ENCODE measurements around the gene ZCCHC14. TPM values are rescaled to one million over a fixed set of nuclear protein-coding genes. Genes with fewer than 3 reads are reported as not detected.

Gene ZCCHC14
- total and polyA plus RNA-seq, 10 of the 15 experiments (the other 5 are each of a cell fraction or from before 2014, with no cell fraction given) = 0.02 to 0.26 (median 0.05) TPM; not detected in 3

DNA sequence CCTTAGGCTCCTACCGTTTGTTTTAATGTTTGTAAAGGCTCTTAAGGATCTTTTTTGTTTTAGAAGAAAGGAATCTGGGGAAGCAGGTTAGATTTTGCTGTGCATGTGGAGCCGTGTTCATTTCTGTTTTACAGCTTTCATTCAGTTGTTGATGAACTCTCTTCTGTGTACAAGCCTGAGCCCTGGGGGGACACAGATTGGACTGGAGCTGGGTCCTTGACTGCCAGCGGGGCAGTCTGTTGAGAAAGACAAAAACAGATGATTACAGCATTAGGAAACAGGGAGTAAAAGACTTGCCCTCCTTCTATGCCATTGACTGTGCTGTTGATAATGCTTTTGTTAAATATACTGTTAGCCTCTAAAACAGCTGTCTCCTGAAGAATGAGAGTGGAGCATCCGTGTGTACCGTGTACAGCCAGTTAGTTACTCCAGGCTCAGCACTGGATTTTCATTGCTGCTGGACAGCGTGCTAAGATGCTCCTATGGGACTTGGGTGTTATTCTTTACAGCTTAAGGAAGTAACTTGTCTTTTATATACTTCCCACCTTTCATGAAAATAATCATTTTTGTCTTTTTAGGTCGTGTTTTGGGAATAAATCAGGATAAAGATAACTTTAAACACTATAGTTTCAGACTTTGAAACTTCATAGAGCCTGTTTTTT lies 97.5 kb downstream of the ZCCHC14 start:
- H3K27me3 ChIP-seq (replicated peaks in 1 of 2; ENCODE audit: control insufficient read depth in 2 of 2, insufficient read depth in 2 of 2, low read length in 1 of 2) = no peaks in the 10 kb centered on the region
- POLR2A ChIA-PET = interaction anchor here (0.7 to 5.5 kb wide), 3 partner anchors 13 to 77 kb away, joined by 3 to 36 read pairs (median 6); partner anchors contain the start of gene FBXO31
- no peak overlapping the region for H2AFZ ChIP-seq (ENCODE audit: control insufficient read depth, low read depth, low read length)
- no peak for FAIRE-seq
- no peak overlapping the region for H3K9ac ChIP-seq (ENCODE audit: control insufficient read depth, insufficient read depth, low read length)
- H3K4me3 ChIP-seq = no peak overlapping the region
- peaks cover 8% of the 10 kb centered on the region for H3K4me1 ChIP-seq (ENCODE audit: control insufficient read depth, insufficient read depth, low read length)
- no TSS peak for BruUV-seq (replicated peaks)
- no peak for DNase-seq (ENCODE audit: low read depth, low spot score)
- intact Hi-C loops (cut with micrococcal nuclease; ENCODE audit: unreplicated experiment) (no loop called here), in situ Hi-C loops (cut with MboI) (loop anchor here (10.0 kb wide), 1 partner anchor 841 kb away; the partner anchor contains the start of gene MTHFSD)
- RAD21 ChIA-PET (ENCODE audit: unreplicated experiment) = interaction anchor here (1.2 to 1.3 kb wide), 2 partner anchors 70 to 78 kb away, joined by 3 to 4 read pairs; partner anchors contain the start of gene C16orf95
- H3K4me2 ChIP-seq (ENCODE audit: control insufficient read depth, insufficient read depth) = no peak overlapping the region; the same call in 1 of the 2 replicates
- peaks cover 3% of the 10 kb centered on the region for H3K79me2 ChIP-seq (ENCODE audit: control insufficient read depth, insufficient read depth, low read length)
- H4K20me1 ChIP-seq (ENCODE audit: control insufficient read depth, insufficient read depth) = peaks cover 9% of the 10 kb centered on the region; the same call in 1 of the 2 replicates
- H3K9me3 ChIP-seq (replicated peaks; ENCODE audit: control insufficient read depth, insufficient read depth, low read length) = no peaks in the 10 kb centered on the region
- H3K36me3 ChIP-seq (ENCODE audit: control insufficient read depth in 2 of 2, insufficient read depth in 2 of 2, low read length in 1 of 2) = peaks cover 1 to 2% of the 10 kb centered on the region in 2 experiments; a peak in 3 of 4 replicates
- CTCF ChIA-PET = interaction anchor here (0.6 to 3.2 kb wide), 9 partner anchors 9 to 80 kb away, joined by 3 to 40 read pairs (median 4); partner anchors contain the start of genes C16orf95 and FBXO31
- SMC1A ChIA-PET (ENCODE audit: uncharacterized antibody, unreplicated experiment) = interaction anchor here (2.1 to 2.6 kb wide), 2 partner anchors 11 to 78 kb away, joined by 7 to 10 read pairs; partner anchors contain the start of genes C16orf95 and FBXO31
- ATAC-seq = no peak
- no peak overlapping the region for H3K27ac ChIP-seq (ENCODE audit: control insufficient read depth, insufficient read depth)
- 89% methylated on average over 7 of the region's 7 CpGs for WGBS (ENCODE audit: insufficient coverage, insufficient replicate concordance, low lambda C conversion rate, missing lambda C conversion rate)
- TF ChIP-seq ZNF24 (IDR thresholded peaks at IDR 0.05) (no peak), MEF2B (IDR thresholded peaks at IDR 0.05; ENCODE audit: partially characterized antibody, poor library complexity, severe bottlenecking) (no peak), CBX3 (IDR thresholded peaks at IDR 0.05; ENCODE audit: borderline replicate concordance, low read depth) (no peak), ZNF274 (IDR thresholded peaks at IDR 0.05; ENCODE audit: insufficient read depth, insufficient read length) (no peak), ZSCAN29 (IDR thresholded peaks at IDR 0.05) (no peak), NR2C1 (IDR thresholded peaks at IDR 0.05) (no peak), NFYA (IDR thresholded peaks at IDR 0.05; ENCODE audit: borderline replicate concordance, low read depth, low read length) (no peak), ZBED1 (IDR thresholded peaks at IDR 0.05; ENCODE audit: borderline replicate concordance) (no peak), RAD51 (IDR thresholded peaks at IDR 0.05) (no peak), EGR1 (IDR thresholded peaks at IDR 0.05; ENCODE audit: borderline replicate concordance in 1 of 2, low read depth in 2 of 2, low read length in 2 of 2) (no peak), CHD4 (IDR thresholded peaks at IDR 0.05) (no peak), SMC3 (IDR thresholded peaks at IDR 0.05; ENCODE audit: borderline replicate concordance, low read length) (no peak), EZH2 (IDR thresholded peaks at IDR 0.05; ENCODE audit: borderline replicate concordance, control insufficient read depth, low read depth, low read length) (no peak), ZNF217 (IDR thresholded peaks at IDR 0.05) (no peak), SRF (IDR thresholded peaks at IDR 0.05; ENCODE audit: low read depth in 2 of 2, low read length in 2 of 2) (no peak)
- TF ChIP-seq, protein P1, sequence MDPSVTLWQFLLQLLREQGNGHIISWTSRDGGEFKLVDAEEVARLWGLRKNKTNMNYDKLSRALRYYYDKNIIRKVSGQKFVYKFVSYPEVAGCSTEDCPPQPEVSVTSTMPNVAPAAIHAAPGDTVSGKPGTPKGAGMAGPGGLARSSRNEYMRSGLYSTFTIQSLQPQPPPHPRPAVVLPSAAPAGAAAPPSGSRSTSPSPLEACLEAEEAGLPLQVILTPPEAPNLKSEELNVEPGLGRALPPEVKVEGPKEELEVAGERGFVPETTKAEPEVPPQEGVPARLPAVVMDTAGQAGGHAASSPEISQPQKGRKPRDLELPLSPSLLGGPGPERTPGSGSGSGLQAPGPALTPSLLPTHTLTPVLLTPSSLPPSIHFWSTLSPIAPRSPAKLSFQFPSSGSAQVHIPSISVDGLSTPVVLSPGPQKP (IDR thresholded peaks at IDR 0.05; ENCODE audit: low read depth, low read length) = no peak
- TF ChIP-seq, protein P2, sequence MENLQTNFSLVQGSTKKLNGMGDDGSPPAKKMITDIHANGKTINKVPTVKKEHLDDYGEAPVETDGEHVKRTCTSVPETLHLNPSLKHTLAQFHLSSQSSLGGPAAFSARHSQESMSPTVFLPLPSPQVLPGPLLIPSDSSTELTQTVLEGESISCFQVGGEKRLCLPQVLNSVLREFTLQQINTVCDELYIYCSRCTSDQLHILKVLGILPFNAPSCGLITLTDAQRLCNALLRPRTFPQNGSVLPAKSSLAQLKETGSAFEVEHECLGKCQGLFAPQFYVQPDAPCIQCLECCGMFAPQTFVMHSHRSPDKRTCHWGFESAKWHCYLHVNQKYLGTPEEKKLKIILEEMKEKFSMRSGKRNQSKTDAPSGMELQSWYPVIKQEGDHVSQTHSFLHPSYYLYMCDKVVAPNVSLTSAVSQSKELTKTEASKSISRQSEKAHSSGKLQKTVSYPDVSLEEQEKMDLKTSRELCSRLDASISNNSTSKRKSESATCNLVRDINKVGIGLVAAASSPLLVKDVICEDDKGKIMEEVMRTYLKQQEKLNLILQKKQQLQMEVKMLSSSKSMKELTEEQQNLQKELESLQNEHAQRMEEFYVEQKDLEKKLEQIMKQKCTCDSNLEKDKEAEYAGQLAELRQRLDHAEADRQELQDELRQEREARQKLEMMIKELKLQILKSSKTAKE (IDR thresholded peaks at IDR 0.05; ENCODE audit: low read depth, poor library complexity, severe bottlenecking) = no peak
- TF ChIP-seq, protein P3, sequence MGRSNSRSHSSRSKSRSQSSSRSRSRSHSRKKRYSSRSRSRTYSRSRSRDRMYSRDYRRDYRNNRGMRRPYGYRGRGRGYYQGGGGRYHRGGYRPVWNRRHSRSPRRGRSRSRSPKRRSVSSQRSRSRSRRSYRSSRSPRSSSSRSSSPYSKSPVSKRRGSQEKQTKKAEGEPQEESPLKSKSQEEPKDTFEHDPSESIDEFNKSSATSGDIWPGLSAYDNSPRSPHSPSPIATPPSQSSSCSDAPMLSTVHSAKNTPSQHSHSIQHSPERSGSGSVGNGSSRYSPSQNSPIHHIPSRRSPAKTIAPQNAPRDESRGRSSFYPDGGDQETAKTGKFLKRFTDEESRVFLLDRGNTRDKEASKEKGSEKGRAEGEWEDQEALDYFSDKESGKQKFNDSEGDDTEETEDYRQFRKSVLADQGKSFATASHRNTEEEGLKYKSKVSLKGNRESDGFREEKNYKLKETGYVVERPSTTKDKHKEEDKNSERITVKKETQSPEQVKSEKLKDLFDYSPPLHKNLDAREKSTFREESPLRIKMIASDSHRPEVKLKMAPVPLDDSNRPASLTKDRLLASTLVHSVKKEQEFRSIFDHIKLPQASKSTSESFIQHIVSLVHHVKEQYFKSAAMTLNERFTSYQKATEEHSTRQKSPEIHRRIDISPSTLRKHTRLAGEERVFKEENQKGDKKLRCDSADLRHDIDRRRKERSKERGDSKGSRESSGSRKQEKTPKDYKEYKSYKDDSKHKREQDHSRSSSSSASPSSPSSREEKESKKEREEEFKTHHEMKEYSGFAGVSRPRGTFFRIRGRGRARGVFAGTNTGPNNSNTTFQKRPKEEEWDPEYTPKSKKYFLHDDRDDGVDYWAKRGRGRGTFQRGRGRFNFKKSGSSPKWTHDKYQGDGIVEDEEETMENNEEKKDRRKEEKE (IDR thresholded peaks at IDR 0.05) = no peak
